Neural crest cell (in vitro differentiated cells): ENCODE measurements around the gene ZC3H13. TPM values are rescaled to one million over a fixed set of nuclear protein-coding genes. Genes with fewer than 3 reads are reported as not detected.
A peak's percentile ranks its signal among the peaks of the same experiment; 100 is the strongest.

ENCODE experiments used
- DNase-seq: peaks from one replicate; pipeline ENCODE4 v3.0.0; 2021; ENCODE audit warnings: low read depth, mixed read lengths, low spot score
- H3K27ac Mint-ChIP-seq: one replicate; pipeline ENCODE4 v1.8.0; 2021; ENCODE audit warnings: mild to moderate bottlenecking, mixed read lengths; ENCODE audit not compliant: unreplicated experiment
- H3K27me3 Mint-ChIP-seq: 2 replicates; pipeline ENCODE4 v1.8.0; 2021; ENCODE audit warnings: low read depth, mild to moderate bottlenecking, mixed read lengths
- H3K36me3 Mint-ChIP-seq: 2 replicates; pipeline ENCODE4 v1.8.0; 2021; ENCODE audit warnings: low read depth, mild to moderate bottlenecking, mixed read lengths
- H3K4me1 Mint-ChIP-seq: 2 replicates; pipeline ENCODE4 v1.8.0; 2021; ENCODE audit warnings: mixed read lengths
- H3K4me3 Mint-ChIP-seq: one replicate; pipeline ENCODE4 v1.8.0; 2021; ENCODE audit warnings: mild to moderate bottlenecking, mixed read lengths
- H3K9me3 Mint-ChIP-seq: 2 replicates; pipeline ENCODE4 v1.8.0; 2021; ENCODE audit warnings: mixed read lengths
- total RNA-seq: library from RNA; stranded (reverse); gene quantifications from 2 replicates; pipeline ENCODE4 v1.2.1, GENCODE V29; 2021
- TF ChIP-seq, protein P1 (sequence below): fragments of 200-600 bp; sonication (generic); conservative IDR thresholded peaks from 2 replicates; pipeline ENCODE4 v1.5.0; 2021; ENCODE audit warnings: antibody characterized with exemption, mild to moderate bottlenecking

The ZC3H13 gene
- total RNA-seq, 1 donor from 2014 or later = 103 TPM

- H3K4me3 Mint-ChIP-seq = peak overlapping the region; percentile 96
- H3K27me3 Mint-ChIP-seq = no peaks in the 10 kb centered on the region
- TF ChIP-seq, protein P1, sequence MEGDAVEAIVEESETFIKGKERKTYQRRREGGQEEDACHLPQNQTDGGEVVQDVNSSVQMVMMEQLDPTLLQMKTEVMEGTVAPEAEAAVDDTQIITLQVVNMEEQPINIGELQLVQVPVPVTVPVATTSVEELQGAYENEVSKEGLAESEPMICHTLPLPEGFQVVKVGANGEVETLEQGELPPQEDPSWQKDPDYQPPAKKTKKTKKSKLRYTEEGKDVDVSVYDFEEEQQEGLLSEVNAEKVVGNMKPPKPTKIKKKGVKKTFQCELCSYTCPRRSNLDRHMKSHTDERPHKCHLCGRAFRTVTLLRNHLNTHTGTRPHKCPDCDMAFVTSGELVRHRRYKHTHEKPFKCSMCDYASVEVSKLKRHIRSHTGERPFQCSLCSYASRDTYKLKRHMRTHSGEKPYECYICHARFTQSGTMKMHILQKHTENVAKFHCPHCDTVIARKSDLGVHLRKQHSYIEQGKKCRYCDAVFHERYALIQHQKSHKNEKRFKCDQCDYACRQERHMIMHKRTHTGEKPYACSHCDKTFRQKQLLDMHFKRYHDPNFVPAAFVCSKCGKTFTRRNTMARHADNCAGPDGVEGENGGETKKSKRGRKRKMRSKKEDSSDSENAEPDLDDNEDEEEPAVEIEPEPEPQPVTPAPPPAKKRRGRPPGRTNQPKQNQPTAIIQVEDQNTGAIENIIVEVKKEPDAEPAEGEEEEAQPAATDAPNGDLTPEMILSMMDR = no peak
- H3K4me1 Mint-ChIP-seq = peaks cover 60% of the 10 kb centered on the region
- peaks cover 2% of the 10 kb centered on the region for H3K36me3 Mint-ChIP-seq
- no peak for DNase-seq
- no peaks in the 10 kb centered on the region for H3K9me3 Mint-ChIP-seq
- no peak overlapping the region for H3K27ac Mint-ChIP-seq
Measured at GRCh38 chr13:46050771-46051170, 1.8 kb downstream of the ZC3H13 start.

- DNase-seq = no peak
- Mint-ChIP-seq H3K27me3 (no peaks in the 10 kb centered on the region), H3K27ac (no peak overlapping the region), H3K9me3 (no peaks in the 10 kb centered on the region), H3K4me3 (no peak overlapping the region), H3K36me3 (peaks cover 8% of the 10 kb centered on the region), H3K4me1 (peaks cover 29% of the 10 kb centered on the region)
- TF ChIP-seq, protein P1 = no peak
Measured at GRCh38 chr13:46045424-46045823, 7.1 kb downstream of the ZC3H13 start.

GRCh38 chr13:46043647-46044046 is 8.9 kb downstream of the ZC3H13 start:
- no peak overlapping the region for H3K27ac Mint-ChIP-seq
- peaks cover 9% of the 10 kb centered on the region for H3K36me3 Mint-ChIP-seq
- no peak for DNase-seq
- no peak overlapping the region for H3K4me3 Mint-ChIP-seq
- no peaks in the 10 kb centered on the region for H3K27me3 Mint-ChIP-seq
- H3K4me1 Mint-ChIP-seq = peaks cover 21% of the 10 kb centered on the region
- TF ChIP-seq, protein P1 = no peak
- no peaks in the 10 kb centered on the region for H3K9me3 Mint-ChIP-seq

DNA sequence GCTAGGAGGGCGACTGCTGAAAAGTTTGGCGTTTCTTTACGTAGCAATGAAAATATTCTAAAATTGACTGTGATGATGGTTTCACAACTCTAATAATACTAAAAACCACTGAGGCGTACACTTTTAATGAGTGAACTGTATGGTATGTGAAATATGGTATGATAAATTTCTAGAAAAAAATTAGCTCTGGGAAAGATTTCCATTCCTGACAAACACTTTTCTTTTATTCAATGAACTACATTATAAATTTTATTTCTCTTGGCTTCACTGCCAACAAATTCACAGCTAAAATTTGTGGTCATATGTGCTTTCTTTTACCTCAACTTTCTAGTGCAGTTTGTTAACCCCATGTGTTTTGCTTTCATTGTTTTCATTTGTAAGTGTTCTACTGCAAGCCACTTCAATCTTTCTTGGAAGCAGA is 11.1 kb downstream of the ZC3H13 start:
- H3K27me3 Mint-ChIP-seq = no peaks in the 10 kb centered on the region
- H3K9me3 Mint-ChIP-seq = no peaks in the 10 kb centered on the region
- peaks cover 15% of the 10 kb centered on the region for H3K36me3 Mint-ChIP-seq
- TF ChIP-seq, protein P1 = no peak
- no peak for DNase-seq
- H3K4me1 Mint-ChIP-seq = peaks cover 9% of the 10 kb centered on the region
- no peak overlapping the region for H3K4me3 Mint-ChIP-seq
- no peak overlapping the region for H3K27ac Mint-ChIP-seq

DNA sequence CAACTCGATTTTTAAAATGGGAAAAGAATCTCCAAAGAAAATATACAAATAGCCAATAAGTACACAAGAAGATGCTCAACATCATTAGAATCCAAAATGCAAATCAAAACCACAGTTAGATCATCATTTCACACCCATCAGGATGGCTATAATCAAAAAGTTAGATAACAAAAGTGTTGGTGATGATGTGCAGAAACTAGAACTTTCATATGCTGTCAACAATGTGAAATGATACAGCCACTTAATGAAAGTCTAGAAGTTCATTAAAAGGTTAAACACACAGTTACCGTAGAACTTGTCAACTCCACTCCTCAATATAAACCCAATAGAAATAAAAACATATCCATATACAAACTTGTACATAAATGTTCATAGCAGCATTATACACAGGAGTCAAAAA is 11.8 kb downstream of the ZC3H13 start:
- Mint-ChIP-seq H3K9me3 (no peaks in the 10 kb centered on the region), H3K27ac (no peak overlapping the region), H3K27me3 (no peaks in the 10 kb centered on the region), H3K4me1 (peaks cover 9% of the 10 kb centered on the region), H3K4me3 (no peak overlapping the region), H3K36me3 (peaks cover 21% of the 10 kb centered on the region)
- TF ChIP-seq, protein P1 = no peak
- no peak for DNase-seq
